ENCODE data around the gene EEF1AKMT1. TPM values are rescaled to one million over a fixed set of nuclear protein-coding genes. Genes with fewer than 3 reads are reported as not detected.

Gene EEF1AKMT1
- total RNA-seq, 2 donors from 2014 or later = 7.6 to 8.1 TPM

DNA sequence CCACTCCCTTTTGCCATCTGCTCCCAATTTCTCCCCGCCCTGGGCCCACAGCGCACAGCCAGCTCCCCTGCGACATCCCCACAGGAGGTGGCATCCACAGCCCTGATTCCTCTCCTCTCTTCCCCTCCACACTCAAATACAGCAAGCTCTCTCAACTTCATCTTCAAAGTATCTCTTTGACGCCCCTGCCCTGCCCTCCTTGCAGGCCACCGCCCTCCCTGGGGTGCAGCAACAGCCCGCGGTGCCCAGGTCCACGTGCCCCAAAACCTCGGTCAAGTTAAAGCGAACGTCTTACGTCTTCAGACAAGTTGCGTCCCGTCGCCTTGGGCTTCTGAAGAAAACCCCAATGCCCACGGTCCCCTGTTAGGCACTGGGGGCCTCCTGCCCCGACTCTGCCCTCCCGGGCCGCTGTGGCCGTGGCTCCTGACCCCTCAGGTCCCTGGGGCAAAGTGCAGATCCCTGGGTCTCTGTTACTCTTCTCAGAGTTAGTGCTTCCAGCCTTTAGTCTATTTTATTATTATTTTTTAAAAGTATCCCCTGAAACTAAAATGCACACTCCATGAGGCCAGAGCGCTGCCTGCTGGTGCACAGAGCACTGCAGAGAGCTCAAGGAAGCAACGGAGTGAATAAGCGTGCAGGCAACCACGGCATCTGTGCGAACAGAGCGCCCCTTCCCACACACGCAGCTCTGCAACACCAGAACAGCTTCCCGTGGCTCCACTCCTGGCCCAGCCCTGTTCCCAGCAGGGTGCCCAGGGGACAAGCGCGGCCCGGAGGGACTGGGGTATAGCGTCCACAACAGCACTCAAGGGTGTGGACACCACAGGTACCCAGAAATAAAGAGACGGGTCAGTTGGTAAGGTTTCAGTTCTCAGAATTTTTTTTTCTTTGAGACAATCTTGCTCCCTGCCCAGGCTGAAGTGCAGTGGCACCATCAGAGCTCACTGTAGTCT is 43.9 kb downstream of the EEF1AKMT1 start:
- no peak for TF ChIP-seq CTCF (conservative IDR thresholded peaks at IDR 0.05)
- Histone ChIP-seq H3K4me3 (ENCODE audit: low read length) (no peak overlapping the region), H3K9me3 (ENCODE audit: control insufficient read depth, low read length) (no peaks in the 10 kb centered on the region), H3K27me3 (ENCODE audit: control insufficient read depth, insufficient read depth, low read length, poor library complexity, severe bottlenecking) (no peaks in the 10 kb centered on the region), H3K9ac (ENCODE audit: extremely low read depth, low read length, poor library complexity, severe bottlenecking) (no peak overlapping the region), H3K27ac (ENCODE audit: low read depth, low read length) (no peak overlapping the region), H3K36me3 (ENCODE audit: control insufficient read depth, insufficient read depth, low read length) (no peaks in the 10 kb centered on the region), H3K4me1 (ENCODE audit: control insufficient read depth, insufficient read depth, low read length) (no peaks in the 10 kb centered on the region)
- 89 to 93% methylated on average over 20 to 33 of the region's 33 CpGs for WGBS, 2 experiments (ENCODE audit: insufficient coverage in 1 of 2, insufficient read length in 1 of 2)
- Mint-ChIP-seq H3K4me3 (no peak overlapping the region), H3K4me1 (no peaks in the 10 kb centered on the region), H3K9me3 (no peaks in the 10 kb centered on the region), H3K36me3 (ENCODE audit: low read depth) (peaks cover 2% of the 10 kb centered on the region), H3K27ac (no peak overlapping the region), H3K27me3 (ENCODE audit: insufficient read depth) (no peaks in the 10 kb centered on the region)
- no peak for DNase-seq

DNA sequence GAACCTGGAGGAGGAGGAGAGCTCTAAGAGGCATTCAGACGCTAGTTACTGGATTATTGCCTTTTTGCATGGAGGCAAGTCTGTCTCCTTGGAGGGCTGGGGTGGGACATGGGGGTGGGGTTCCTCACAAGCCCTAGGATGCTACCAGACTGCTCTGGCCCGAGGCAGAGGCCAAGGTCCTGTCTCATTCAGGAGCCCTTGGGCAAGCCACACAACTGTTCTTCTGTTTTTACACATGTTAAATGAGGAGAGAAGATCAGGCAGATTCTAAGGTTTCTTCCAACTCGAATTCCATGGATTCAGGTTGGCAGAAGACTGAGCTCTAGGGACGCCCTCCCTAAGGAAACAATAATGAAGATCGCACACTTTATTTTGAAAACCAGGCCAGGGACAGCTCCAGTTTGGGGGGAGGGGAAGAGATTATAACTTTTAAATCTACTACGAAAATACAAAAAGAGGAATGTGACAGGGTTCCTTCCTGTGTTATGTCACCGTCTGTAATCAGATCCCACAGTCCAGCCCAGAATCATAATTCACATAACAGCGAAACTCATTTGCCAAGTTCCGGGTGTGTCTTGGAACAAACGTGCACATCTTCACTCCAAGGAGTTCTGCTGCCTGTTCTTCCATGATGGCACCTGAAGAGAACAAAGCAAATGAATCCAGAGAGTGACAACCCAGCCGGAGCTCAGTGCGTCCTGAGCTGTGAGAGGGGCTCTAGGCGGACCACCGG is 45.0 kb downstream of the EEF1AKMT1 start:
- DNase-seq = no peak
- no peaks in the 10 kb centered on the region for H3K9me3 Mint-ChIP-seq
- H3K4me1 Mint-ChIP-seq = no peaks in the 10 kb centered on the region
- WGBS, 2 experiments (ENCODE audit: insufficient coverage in 1 of 2, insufficient read length in 1 of 2) = 94 to 99% methylated on average over 8 to 14 of the region's 14 CpGs
- Histone ChIP-seq H3K4me1 (ENCODE audit: control insufficient read depth, insufficient read depth, low read length) (no peaks in the 10 kb centered on the region), H3K9ac (ENCODE audit: extremely low read depth, low read length, poor library complexity, severe bottlenecking) (no peak overlapping the region), H3K27me3 (ENCODE audit: control insufficient read depth, insufficient read depth, low read length, poor library complexity, severe bottlenecking) (no peaks in the 10 kb centered on the region), H3K9me3 (ENCODE audit: control insufficient read depth, low read length) (no peaks in the 10 kb centered on the region), H3K27ac (ENCODE audit: low read depth, low read length) (no peak overlapping the region), H3K4me3 (ENCODE audit: low read length) (no peak overlapping the region), H3K36me3 (ENCODE audit: control insufficient read depth, insufficient read depth, low read length) (no peaks in the 10 kb centered on the region)
- H3K27ac Mint-ChIP-seq = no peak overlapping the region
- H3K36me3 Mint-ChIP-seq (ENCODE audit: low read depth) = peaks cover 2% of the 10 kb centered on the region
- H3K27me3 Mint-ChIP-seq (ENCODE audit: insufficient read depth) = peaks cover 6% of the 10 kb centered on the region
- no peak for TF ChIP-seq CTCF (conservative IDR thresholded peaks at IDR 0.05)
- H3K4me3 Mint-ChIP-seq = no peak overlapping the region

DNA sequence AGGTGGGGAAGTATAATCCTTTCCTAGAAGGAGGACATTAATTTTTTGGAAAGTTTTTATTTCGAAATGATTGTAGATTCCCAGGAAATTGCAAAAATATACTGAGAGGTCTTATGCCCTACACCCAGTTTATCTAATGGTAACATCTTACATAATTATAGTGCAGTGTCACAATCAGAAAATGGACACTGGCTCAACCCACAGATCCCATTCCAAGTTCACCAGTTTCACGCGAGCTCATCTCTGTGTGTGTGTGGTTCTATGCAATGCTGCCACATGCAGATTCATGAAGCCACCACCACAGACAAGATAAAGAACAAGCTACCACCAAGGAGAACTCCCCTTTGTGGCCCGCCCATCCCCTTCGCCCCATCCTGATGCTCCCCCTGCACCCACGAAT is 45.9 kb downstream of the EEF1AKMT1 start:
- Histone ChIP-seq H3K4me3 (ENCODE audit: low read length) (no peak overlapping the region), H3K4me1 (ENCODE audit: control insufficient read depth, insufficient read depth, low read length) (no peaks in the 10 kb centered on the region), H3K27ac (ENCODE audit: low read depth, low read length) (no peak overlapping the region), H3K27me3 (ENCODE audit: control insufficient read depth, insufficient read depth, low read length, poor library complexity, severe bottlenecking) (no peaks in the 10 kb centered on the region), H3K9me3 (ENCODE audit: control insufficient read depth, low read length) (no peaks in the 10 kb centered on the region), H3K9ac (ENCODE audit: extremely low read depth, low read length, poor library complexity, severe bottlenecking) (no peak overlapping the region), H3K36me3 (ENCODE audit: control insufficient read depth, insufficient read depth, low read length) (no peaks in the 10 kb centered on the region)
- H3K27me3 Mint-ChIP-seq (ENCODE audit: insufficient read depth) = peaks cover 6% of the 10 kb centered on the region
- no peak overlapping the region for H3K27ac Mint-ChIP-seq
- TF ChIP-seq CTCF (conservative IDR thresholded peaks at IDR 0.05) = no peak
- WGBS, 2 experiments (ENCODE audit: insufficient coverage in 1 of 2, insufficient read length in 1 of 2) = 86 to 98% methylated on average over 4 to 6 of the region's 6 CpGs
- no peak for DNase-seq
- H3K4me3 Mint-ChIP-seq = no peak overlapping the region
- peaks cover 2% of the 10 kb centered on the region for H3K36me3 Mint-ChIP-seq (ENCODE audit: low read depth)
- H3K4me1 Mint-ChIP-seq = no peaks in the 10 kb centered on the region
- H3K9me3 Mint-ChIP-seq = no peaks in the 10 kb centered on the region
